ENCODE results near the gene MPV17L.
"Not testable (repeated sequence)": the region's sequence is repeated elsewhere in the genome, so short reads cannot be mapped to it uniquely, and the experiment has no call there.

The MPV17L gene

GRCh38 chr16:15415511-15415985, 20.0 kb downstream of the MPV17L start:
- no peak for DNase-seq

GRCh38 chr16:15417197-15417596, 21.6 kb downstream of the MPV17L start:
- no peak for DNase-seq

GRCh38 chr16:15418206-15418605, 22.7 kb downstream of the MPV17L start:
- no peak for DNase-seq

GRCh38 chr16:15421696-15422095, 26.1 kb downstream of the MPV17L start:
- not testable (repeated sequence) for DNase-seq

GRCh38 chr16:15422222-15422621, 26.7 kb downstream of the MPV17L start:
- no peak for DNase-seq

GRCh38 chr16:15425861-15426260, 30.3 kb downstream of the MPV17L start:
- DNase-seq = no peak

GRCh38 chr16:15426796-15427195, 31.2 kb downstream of the MPV17L start:
- no peak for DNase-seq

- peak; percentile 46 for DNase-seq
Observed at GRCh38 chr16:15427648-15428239, 32.2 kb downstream of the MPV17L start.

- DNase-seq = not testable (repeated sequence)
Observed at GRCh38 chr16:15430884-15431283, 35.3 kb downstream of the MPV17L start.

GRCh38 chr16:15434079-15434424, 38.5 kb downstream of the MPV17L start:
- DNase-seq = no peak

GRCh38 chr16:15434425-15435215, 39.1 kb downstream of the MPV17L start, which contains the start of gene BMERB1:
TSS of gene BMERB1 (plus strand) at chr16:15434588. CDS start at chr16:15434654, 66 bp downstream.
- peak; percentile 47 for DNase-seq

GRCh38 chr16:15435216-15435864, 39.8 kb downstream of the MPV17L start:
- DNase-seq = peak; percentile 8

- no peak for DNase-seq
Observed at GRCh38 chr16:15439102-15439501, 43.5 kb downstream of the MPV17L start.

- DNase-seq = no peak
Observed at GRCh38 chr16:15439521-15439920, 44.0 kb downstream of the MPV17L start.

GRCh38 chr16:15440852-15441251, 45.3 kb downstream of the MPV17L start:
- no peak for DNase-seq

GRCh38 chr16:15442140-15442539, 46.6 kb downstream of the MPV17L start:
- not testable (repeated sequence) for DNase-seq

GRCh38 chr16:15443753-15444152, 48.2 kb downstream of the MPV17L start:
- DNase-seq = no peak

- no peak for DNase-seq
Observed at GRCh38 chr16:15444264-15444663, 48.7 kb downstream of the MPV17L start.

- DNase-seq = no peak
Observed at GRCh38 chr16:15445450-15445849, 49.9 kb downstream of the MPV17L start.

GRCh38 chr16:15446901-15447300, 51.3 kb downstream of the MPV17L start:
- DNase-seq = no peak

GRCh38 chr16:15450624-15451023, 55.1 kb downstream of the MPV17L start:
- DNase-seq = no peak

- DNase-seq = no peak
Observed at GRCh38 chr16:15451098-15451731, 55.7 kb downstream of the MPV17L start.

GRCh38 chr16:15452246-15452855, 56.8 kb downstream of the MPV17L start:
- DNase-seq = no peak
